Naive thymus-derived CD4-positive, alpha-beta T cell (primary cell): ENCODE data around the gene RFC1. TPM values are rescaled to one million over a fixed set of nuclear protein-coding genes. Genes with fewer than 3 reads are reported as not detected.
A peak's percentile ranks its signal among the peaks of the same experiment; 100 is the strongest.

Experiments used
- ATAC-seq: fragments of 150-1000 bp; cut with Tn5 transposase; 2 replicates; pipeline ENCODE4 v1.10.0; 2021; ENCODE audit warnings: mild to moderate bottlenecking, moderate library complexity
- CTCF ChIA-PET: fragments of 350-600 bp; sonication (Branson Sonifier 250); formaldehyde crosslinking; loops from one replicate; lab custom pipeline; 2021; ENCODE audit warnings: antibody characterized with exemption; lab: Charles Lee
- POLR2A ChIA-PET: fragments of 350-600 bp; sonication (Branson Sonifier 250); formaldehyde crosslinking; loops from one replicate; lab custom pipeline; 2021; ENCODE audit warnings: antibody characterized with exemption, inconsistent platforms; lab: Charles Lee
- DNase-seq, 9 donors: peaks; one replicate each; pipeline versions ENCODE4 v3.0.0 to v3.0.0-alpha.2; 2020 to 2022; ENCODE audit warnings: mixed read lengths in 1 of 9
- H3K27ac ChIP-seq: one replicate; pipeline ENCODE4 v1.7.0; 2013; ENCODE audit warnings: mild to moderate bottlenecking, low read depth, low read length, moderate library complexity
- H3K27me3 ChIP-seq, 2 donors: one replicate each; pipeline ENCODE4 v1.7.0; 2013; ENCODE audit warnings: low read length in 2 of 2, mild to moderate bottlenecking in 2 of 2, moderate library complexity in 2 of 2; ENCODE audit not compliant: control insufficient read depth in 2 of 2, insufficient read depth in 2 of 2
- H3K36me3 ChIP-seq, 3 experiments: 1 replicate in 2 of 3; 2 replicates in 1 of 3; pipeline ENCODE4 v1.7.0; 2013; ENCODE audit warnings: low read length in 3 of 3, mild to moderate bottlenecking in 3 of 3, moderate library complexity in 1 of 3; ENCODE audit not compliant: insufficient read depth in 3 of 3, control insufficient read depth in 2 of 3
- H3K4me1 ChIP-seq, 2 donors: one replicate each; pipeline ENCODE4 v1.7.0; 2013; ENCODE audit warnings: low read length in 2 of 2, mild to moderate bottlenecking in 2 of 2, moderate library complexity in 1 of 2; ENCODE audit not compliant: control insufficient read depth in 2 of 2, insufficient read depth in 2 of 2
- H3K4me3 ChIP-seq: 2 replicates; pipeline ENCODE4 v1.7.0; 2013; ENCODE audit warnings: mild to moderate bottlenecking, low read length
- H3K9me3 ChIP-seq, 3 experiments: 1 replicate in 2 of 3; 2 replicates in 1 of 3; pipeline ENCODE4 v1.7.0; 2013; ENCODE audit warnings: low read length in 3 of 3; ENCODE audit not compliant: control insufficient read depth in 2 of 3
- H3K27ac Mint-ChIP-seq, 9 donors: one replicate each; pipeline ENCODE4 v1.8.0; 2020 to 2022; ENCODE audit warnings: mixed read lengths in 9 of 9, mild to moderate bottlenecking in 8 of 9, moderate library complexity in 5 of 9, inconsistent platforms in 2 of 9
- H3K27me3 Mint-ChIP-seq, 5 donors: one replicate each; pipeline ENCODE4 v1.8.0; 2021 to 2022; ENCODE audit warnings: mixed read lengths in 5 of 5, mild to moderate bottlenecking in 1 of 5
- H3K36me3 Mint-ChIP-seq, 5 donors: one replicate each; pipeline ENCODE4 v1.8.0; 2020 to 2022; ENCODE audit warnings: mixed read lengths in 5 of 5, mild to moderate bottlenecking in 3 of 5, inconsistent platforms in 1 of 5
- H3K4me1 Mint-ChIP-seq, 7 donors: one replicate each; pipeline ENCODE4 v1.8.0; 2020 to 2022; ENCODE audit warnings: mixed read lengths in 7 of 7, mild to moderate bottlenecking in 3 of 7, inconsistent platforms in 1 of 7
- H3K4me3 Mint-ChIP-seq, 10 donors: one replicate each; pipeline ENCODE4 v1.8.0; 2020 to 2022; ENCODE audit warnings: mild to moderate bottlenecking in 10 of 10, mixed read lengths in 10 of 10, moderate library complexity in 6 of 10, inconsistent platforms in 2 of 10
- H3K9me3 Mint-ChIP-seq, 11 donors: one replicate each; pipeline ENCODE4 v1.8.0; 2020 to 2022; ENCODE audit warnings: mixed read lengths in 11 of 11, mild to moderate bottlenecking in 4 of 11, inconsistent platforms in 1 of 11, moderate library complexity in 1 of 11
- intact Hi-C, 2 donors: fragments of 100-400 bp; cut with micrococcal nuclease; formaldehyde crosslinking; loops; one replicate each; pipeline ENCODE4 v1.15.1; 2023
- polyA plus RNA-seq, 2 donors: library from polyadenylated mRNA; unstranded; fragments of 300-500 nt; fragmentation: Illumina TruSeq; gene quantifications; one replicate each; pipeline ENCODE4 v1.2.3, GENCODE V29; 2021
- total RNA-seq, 6 experiments: library from RNA in 5 of 6; stranded (reverse) in 5 of 6; gene quantifications; 1 replicate in 5 of 6; 2 replicates in 1 of 6; pipeline ENCODE4 v1.2.3 and lab custom pipeline; 2021 to 2026

RFC1 gene
- total and polyA plus RNA-seq, 7 experiments from 2014 or later: 33.8 to 66.4 (median 63.7) TPM

GRCh38 chr4:39324446-39324845, 41.7 kb downstream of the RFC1 start:
- H3K9me3 ChIP-seq: no peaks in the 10 kb centered on the region
- H3K27ac ChIP-seq: no peak overlapping the region
- CTCF ChIA-PET: no interaction called here
- ATAC-seq (no peak), DNase-seq (no peak)
- H3K36me3 ChIP-seq: peaks cover 4 to 53% (median 6%) of the 10 kb centered on the region in 3 experiments
- Mint-ChIP-seq H3K4me1 (peaks cover 0 to 7% (median 6%) of the 10 kb centered on the region in 7 donors), H3K4me3 (no peak overlapping the region), H3K9me3 (no peaks in the 10 kb centered on the region), H3K27ac (peak overlapping the region in 1 of 9 donors; percentile 9), H3K36me3 (peaks cover 8 to 66% (median 39%) of the 10 kb centered on the region in 5 donors), H3K27me3 (no peaks in the 10 kb centered on the region)
- H3K27me3 ChIP-seq: no peaks in the 10 kb centered on the region
- H3K4me3 ChIP-seq: no peak overlapping the region
- intact Hi-C loops: loop anchor here in 1 of 2 donors (2.0 kb wide), 1 partner anchor 14 kb away; no protein-coding TSS in a partner anchor
- no peaks in the 10 kb centered on the region for H3K4me1 ChIP-seq
- POLR2A ChIA-PET: no interaction called here

- no peaks in the 10 kb centered on the region for H3K27me3 ChIP-seq
- POLR2A ChIA-PET: no interaction called here
- ATAC-seq (no peak), DNase-seq (no peak)
- CTCF ChIA-PET: interaction anchor here (1.2 kb wide), 1 partner anchor 9 kb away, joined by 3 read pairs; no protein-coding TSS in a partner anchor
- no peaks in the 10 kb centered on the region for H3K4me1 ChIP-seq
- H3K4me1 Mint-ChIP-seq: peaks cover 0 to 7% (median 4%) of the 10 kb centered on the region in 7 donors
- H3K9me3 ChIP-seq: no peaks in the 10 kb centered on the region
- H3K27ac ChIP-seq: no peak overlapping the region
- no peaks in the 10 kb centered on the region for H3K27me3 Mint-ChIP-seq
- intact Hi-C loops: loop anchor here in 1 of 2 donors (2.0 kb wide), 2 partner anchors 15 to 29 kb away; no protein-coding TSS in a partner anchor
- peaks cover 8 to 67% (median 39%) of the 10 kb centered on the region in 5 donors for H3K36me3 Mint-ChIP-seq
- no peak overlapping the region for H3K4me3 ChIP-seq
- peaks cover 4 to 59% (median 6%) of the 10 kb centered on the region in 3 experiments for H3K36me3 ChIP-seq
- no peak overlapping the region for H3K27ac Mint-ChIP-seq
- H3K4me3 Mint-ChIP-seq: no peak overlapping the region
- H3K9me3 Mint-ChIP-seq: no peaks in the 10 kb centered on the region
These were observed 42.3 kb downstream of the RFC1 start for GRCh38 chr4:39323821-39324220.

- H3K27ac ChIP-seq: no peak overlapping the region
- Mint-ChIP-seq H3K4me1 (peaks cover 0 to 4% (median 0%) of the 10 kb centered on the region in 7 donors), H3K36me3 (peaks cover under 1 to 52% (median 29%) of the 10 kb centered on the region in 5 donors), H3K4me3 (no peak overlapping the region), H3K9me3 (no peaks in the 10 kb centered on the region), H3K27me3 (no peaks in the 10 kb centered on the region), H3K27ac (no peak overlapping the region)
- H3K27me3 ChIP-seq: no peaks in the 10 kb centered on the region
- ChIA-PET CTCF (no interaction called here), POLR2A (interaction anchor here (1.0 kb wide), 1 partner anchor 44 kb away, joined by 4 read pairs; no protein-coding TSS in a partner anchor)
- peaks cover 0 to 63% (median 0%) of the 10 kb centered on the region in 3 experiments for H3K36me3 ChIP-seq
- H3K4me1 ChIP-seq: no peaks in the 10 kb centered on the region
- intact Hi-C loops: no loop called here
- H3K9me3 ChIP-seq: no peaks in the 10 kb centered on the region
- DNase-seq (no peak), ATAC-seq (no peak)
- H3K4me3 ChIP-seq: no peak overlapping the region
These were observed 45.6 kb downstream of the RFC1 start for GRCh38 chr4:39320381-39321115.

GRCh38 chr4:39319676-39320075, 46.5 kb downstream of the RFC1 start:
- ChIA-PET CTCF (no interaction called here), POLR2A (no interaction called here)
- Mint-ChIP-seq H3K4me1 (no peaks in the 10 kb centered on the region), H3K27me3 (no peaks in the 10 kb centered on the region), H3K9me3 (no peaks in the 10 kb centered on the region), H3K4me3 (no peak overlapping the region), H3K36me3 (peaks cover 0 to 44% (median 22%) of the 10 kb centered on the region in 5 donors), H3K27ac (no peak overlapping the region)
- Histone ChIP-seq H3K36me3 (peaks cover 0 to 63% (median 0%) of the 10 kb centered on the region in 3 experiments), H3K27me3 (no peaks in the 10 kb centered on the region), H3K4me3 (no peak overlapping the region), H3K9me3 (no peaks in the 10 kb centered on the region), H3K27ac (no peak overlapping the region), H3K4me1 (no peaks in the 10 kb centered on the region)
- DNase-seq (no peak), ATAC-seq (no peak)
- intact Hi-C loops: loop anchor here in 1 of 2 donors (10.0 kb wide), 1 partner anchor 45 kb away; the partner anchor contains the start of gene RFC1

GRCh38 chr4:39312816-39313215, 53.3 kb downstream of the RFC1 start:
- Histone ChIP-seq H3K27me3 (no peaks in the 10 kb centered on the region), H3K4me3 (no peak overlapping the region), H3K9me3 (no peaks in the 10 kb centered on the region), H3K36me3 (peaks cover 9 to 79% (median 20%) of the 10 kb centered on the region in 3 experiments), H3K27ac (no peak overlapping the region), H3K4me1 (no peaks in the 10 kb centered on the region)
- Mint-ChIP-seq H3K27ac (peak overlapping the region in 2 of 9 donors; percentile 9 to 20), H3K36me3 (peaks cover 14 to 52% (median 31%) of the 10 kb centered on the region in 5 donors), H3K4me1 (peaks cover 0 to 6% (median 0%) of the 10 kb centered on the region in 7 donors), H3K9me3 (no peaks in the 10 kb centered on the region), H3K4me3 (no peak overlapping the region), H3K27me3 (no peaks in the 10 kb centered on the region)
- intact Hi-C loops: loop anchor here in 1 of 2 donors (10.0 kb wide), 1 partner anchor 52 kb away; the partner anchor contains the start of gene RFC1
- ChIA-PET POLR2A (interaction anchor here (0.6 kb wide), 1 partner anchor 13 kb away, joined by 3 read pairs; no protein-coding TSS in a partner anchor), CTCF (no interaction called here)
- DNase-seq (no peak), ATAC-seq (no peak)

DNA sequence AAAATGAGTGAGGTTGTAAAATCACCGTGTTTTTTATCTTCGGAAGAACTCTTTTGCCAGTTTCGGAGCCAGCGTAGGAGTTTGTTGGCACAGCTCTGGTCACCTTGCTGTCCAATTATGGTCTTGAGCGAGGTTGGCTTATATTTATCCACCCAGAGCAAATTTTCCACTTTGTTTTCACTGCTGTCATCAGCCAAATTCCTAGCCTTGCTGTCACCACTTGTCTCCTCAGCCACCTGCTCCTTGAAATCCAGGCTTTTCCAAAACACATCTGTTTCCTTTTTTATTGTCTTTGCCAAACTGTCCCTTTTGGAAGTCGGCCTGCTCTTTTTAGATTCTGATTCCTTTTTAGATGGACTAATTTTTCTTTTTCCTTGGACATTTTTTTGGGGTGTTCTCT, 57.6 kb downstream of the RFC1 start:
- Histone ChIP-seq H3K27me3 (no peaks in the 10 kb centered on the region), H3K4me1 (no peaks in the 10 kb centered on the region), H3K36me3 (peaks cover 11 to 69% (median 20%) of the 10 kb centered on the region in 3 experiments), H3K27ac (no peak overlapping the region), H3K4me3 (no peak overlapping the region), H3K9me3 (no peaks in the 10 kb centered on the region)
- Mint-ChIP-seq H3K4me1 (peaks cover 0 to 10% (median 0%) of the 10 kb centered on the region in 7 donors), H3K27me3 (no peaks in the 10 kb centered on the region), H3K4me3 (no peak overlapping the region), H3K36me3 (peaks cover 20 to 68% (median 34%) of the 10 kb centered on the region in 5 donors), H3K9me3 (no peaks in the 10 kb centered on the region), H3K27ac (peak overlapping the region in 2 of 9 donors; percentile 16 to 58)
- POLR2A ChIA-PET: no interaction called here
- no peak for ATAC-seq
- CTCF ChIA-PET: no interaction called here
- intact Hi-C loops: no loop called here
- no peak for DNase-seq
